ENCODE measurements around the gene ABHD17A. TPM values are rescaled to one million over a fixed set of nuclear protein-coding genes. Genes with fewer than 3 reads are reported as not detected.

ABHD17A gene
- total and polyA plus RNA-seq, 9 of the 15 experiments (the other 6 are each of a cell fraction or from before 2014, with no cell fraction given) = 0.04 to 135 (median 21.8) TPM; not detected in 1

DNA sequence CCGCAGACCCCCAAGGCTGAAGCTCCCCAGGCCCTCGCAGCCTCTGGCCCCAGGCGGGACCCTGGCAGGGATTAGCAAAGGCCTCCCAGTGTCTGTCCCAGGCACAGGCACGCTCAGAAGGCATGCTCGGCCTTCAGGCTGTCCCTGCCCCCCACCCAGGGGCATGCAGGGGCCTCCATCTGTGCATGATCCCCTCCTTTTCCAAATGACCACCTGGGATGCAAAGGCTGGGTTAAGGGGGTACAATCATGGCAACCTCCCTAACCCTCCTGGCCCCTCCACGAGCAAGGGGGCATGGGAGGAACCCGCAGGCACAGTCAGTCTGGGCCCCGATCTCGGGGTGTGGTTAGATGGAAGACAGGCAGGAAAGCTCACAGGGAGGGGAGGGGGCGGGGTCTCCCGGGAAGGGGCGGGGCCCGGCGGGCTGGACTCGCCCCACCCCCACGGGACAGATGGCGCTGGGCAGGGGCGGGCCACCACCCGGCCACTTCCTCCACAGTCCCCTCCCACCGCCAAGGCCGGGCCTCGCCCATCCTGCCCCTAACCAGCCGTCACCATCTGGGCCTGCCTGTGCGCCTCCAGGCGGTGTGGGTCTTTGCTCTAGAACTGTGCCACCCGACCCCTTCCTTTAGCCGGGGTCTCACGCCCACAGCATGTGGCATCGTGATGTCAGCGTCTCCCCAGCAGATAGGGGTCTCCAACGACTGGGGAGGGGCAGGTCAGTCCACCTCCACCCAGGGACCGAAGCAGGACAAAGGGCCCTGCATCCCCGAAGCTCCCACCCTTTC, 30.1 kb downstream of the ABHD17A start (continued):
- TF ChIP-seq MYNN (IDR thresholded peaks at IDR 0.05) = peak; percentile 84
- no peak for TF ChIP-seq MYNN (CRISPR knock-in tag; IDR thresholded peaks at IDR 0.05)
- TF ChIP-seq SPI1 (IDR thresholded peaks at IDR 0.05; ENCODE audit: borderline replicate concordance, low read depth, low read length) = peak; percentile 72; the same call in 1 of the 2 replicates
- 0 out of 2 replicates have a peak, but pooled peaks have one; percentile 12 for TF ChIP-seq ATF6 (CRISPR knock-in tag; IDR thresholded peaks at IDR 0.05)
- TF ChIP-seq MAFG (tag; conservative IDR thresholded peaks at IDR 0.05) = no peak
- 0 out of 2 replicates have a peak, but pooled peaks have one; percentile 30 for TF ChIP-seq HDAC2 (IDR thresholded peaks at IDR 0.05)
- TF ChIP-seq, protein P1, sequence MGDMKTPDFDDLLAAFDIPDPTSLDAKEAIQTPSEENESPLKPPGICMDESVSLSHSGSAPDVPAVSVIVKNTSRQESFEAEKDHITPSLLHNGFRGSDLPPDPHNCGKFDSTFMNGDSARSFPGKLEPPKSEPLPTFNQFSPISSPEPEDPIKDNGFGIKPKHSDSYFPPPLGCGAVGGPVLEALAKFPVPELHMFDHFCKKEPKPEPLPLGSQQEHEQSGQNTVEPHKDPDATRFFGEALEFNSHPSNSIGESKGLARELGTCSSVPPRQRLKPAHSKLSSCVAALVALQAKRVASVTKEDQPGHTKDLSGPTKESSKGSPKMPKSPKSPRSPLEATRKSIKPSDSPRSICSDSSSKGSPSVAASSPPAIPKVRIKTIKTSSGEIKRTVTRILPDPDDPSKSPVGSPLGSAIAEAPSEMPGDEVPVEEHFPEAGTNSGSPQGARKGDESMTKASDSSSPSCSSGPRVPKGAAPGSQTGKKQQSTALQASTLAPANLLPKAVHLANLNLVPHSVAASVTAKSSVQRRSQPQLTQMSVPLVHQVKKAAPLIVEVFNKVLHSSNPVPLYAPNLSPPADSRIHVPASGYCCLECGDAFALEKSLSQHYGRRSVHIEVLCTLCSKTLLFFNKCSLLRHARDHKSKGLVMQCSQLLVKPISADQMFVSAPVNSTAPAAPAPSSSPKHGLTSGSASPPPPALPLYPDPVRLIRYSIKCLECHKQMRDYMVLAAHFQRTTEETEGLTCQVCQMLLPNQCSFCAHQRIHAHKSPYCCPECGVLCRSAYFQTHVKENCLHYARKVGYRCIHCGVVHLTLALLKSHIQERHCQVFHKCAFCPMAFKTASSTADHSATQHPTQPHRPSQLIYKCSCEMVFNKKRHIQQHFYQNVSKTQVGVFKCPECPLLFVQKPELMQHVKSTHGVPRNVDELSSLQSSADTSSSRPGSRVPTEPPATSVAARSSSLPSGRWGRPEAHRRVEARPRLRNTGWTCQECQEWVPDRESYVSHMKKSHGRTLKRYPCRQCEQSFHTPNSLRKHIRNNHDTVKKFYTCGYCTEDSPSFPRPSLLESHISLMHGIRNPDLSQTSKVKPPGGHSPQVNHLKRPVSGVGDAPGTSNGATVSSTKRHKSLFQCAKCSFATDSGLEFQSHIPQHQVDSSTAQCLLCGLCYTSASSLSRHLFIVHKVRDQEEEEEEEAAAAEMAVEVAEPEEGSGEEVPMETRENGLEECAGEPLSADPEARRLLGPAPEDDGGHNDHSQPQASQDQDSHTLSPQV (IDR thresholded peaks at IDR 0.05) = peak; percentile 80
- 0 out of 2 replicates have a peak, but pooled peaks have one; percentile 16 for TF ChIP-seq E2F4 (CRISPR knock-in tag; IDR thresholded peaks at IDR 0.05; ENCODE audit: low read depth)
- TF ChIP-seq MTA1 (IDR thresholded peaks at IDR 0.05; ENCODE audit: borderline replicate concordance) = 0 out of 2 replicates have a peak, but pooled peaks have one; percentile 16
- TF ChIP-seq ATF1 (CRISPR knock-in tag; IDR thresholded peaks at IDR 0.05) = no peak
- TF ChIP-seq ATF1 (tag; IDR thresholded peaks at IDR 0.05) = peak; percentile 18; the same call in 1 of the 2 replicates
- TF ChIP-seq, protein P2, sequence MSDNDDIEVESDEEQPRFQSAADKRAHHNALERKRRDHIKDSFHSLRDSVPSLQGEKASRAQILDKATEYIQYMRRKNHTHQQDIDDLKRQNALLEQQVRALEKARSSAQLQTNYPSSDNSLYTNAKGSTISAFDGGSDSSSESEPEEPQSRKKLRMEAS (CRISPR knock-in tag; IDR thresholded peaks at IDR 0.05) = 0 out of 2 replicates have a peak, but pooled peaks have one; percentile 21
- TF ChIP-seq ELF2 (CRISPR knock-in tag; IDR thresholded peaks at IDR 0.05) = no peak
- peak; percentile 79 for TF ChIP-seq HNRNPL (IDR thresholded peaks at IDR 0.05; ENCODE audit: low read depth, low read length)
- TF ChIP-seq, protein P3, sequence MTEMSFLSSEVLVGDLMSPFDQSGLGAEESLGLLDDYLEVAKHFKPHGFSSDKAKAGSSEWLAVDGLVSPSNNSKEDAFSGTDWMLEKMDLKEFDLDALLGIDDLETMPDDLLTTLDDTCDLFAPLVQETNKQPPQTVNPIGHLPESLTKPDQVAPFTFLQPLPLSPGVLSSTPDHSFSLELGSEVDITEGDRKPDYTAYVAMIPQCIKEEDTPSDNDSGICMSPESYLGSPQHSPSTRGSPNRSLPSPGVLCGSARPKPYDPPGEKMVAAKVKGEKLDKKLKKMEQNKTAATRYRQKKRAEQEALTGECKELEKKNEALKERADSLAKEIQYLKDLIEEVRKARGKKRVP (CRISPR knock-in tag; IDR thresholded peaks at IDR 0.05) = no peak
- TF ChIP-seq, protein P4, sequence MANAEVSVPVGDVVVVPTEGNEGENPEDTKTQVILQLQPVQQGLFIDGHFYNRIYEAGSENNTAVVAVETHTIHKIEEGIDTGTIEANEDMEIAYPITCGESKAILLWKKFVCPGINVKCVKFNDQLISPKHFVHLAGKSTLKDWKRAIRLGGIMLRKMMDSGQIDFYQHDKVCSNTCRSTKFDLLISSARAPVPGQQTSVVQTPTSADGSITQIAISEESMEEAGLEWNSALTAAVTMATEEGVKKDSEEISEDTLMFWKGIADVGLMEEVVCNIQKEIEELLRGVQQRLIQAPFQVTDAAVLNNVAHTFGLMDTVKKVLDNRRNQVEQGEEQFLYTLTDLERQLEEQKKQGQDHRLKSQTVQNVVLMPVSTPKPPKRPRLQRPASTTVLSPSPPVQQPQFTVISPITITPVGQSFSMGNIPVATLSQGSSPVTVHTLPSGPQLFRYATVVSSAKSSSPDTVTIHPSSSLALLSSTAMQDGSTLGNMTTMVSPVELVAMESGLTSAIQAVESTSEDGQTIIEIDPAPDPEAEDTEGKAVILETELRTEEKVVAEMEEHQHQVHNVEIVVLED (CRISPR knock-in tag; IDR thresholded peaks at IDR 0.05) = no peak
- TF ChIP-seq ZBTB1 (CRISPR knock-in tag; IDR thresholded peaks at IDR 0.05; ENCODE audit: borderline replicate concordance, low read depth) = no peak

All from K562 (cell line).